Uterus (tissue), 2 donors: Measurements from ENCODE around the gene TOP3B.

Experiments used
- CTCF ChIP-seq, 4 experiments: fragments of 200-600 bp in 2 of 4; fragments of 450-650 bp in 2 of 4; sonication (generic) in 2 of 4; IDR thresholded peaks; one replicate each; pipeline ENCODE4 v1.5.1; 2016 to 2019; ENCODE audit warnings: antibody characterized with exemption in 4 of 4, mild to moderate bottlenecking in 2 of 4, moderate library complexity in 1 of 4
- POLR2A ChIP-seq, 2 donors: fragments of 450-650 bp; IDR thresholded peaks; one replicate each; pipeline ENCODE4 v1.6.1; 2016; ENCODE audit warnings: antibody characterized with exemption in 2 of 2, mild to moderate bottlenecking in 1 of 2, moderate library complexity in 1 of 2

GRCh38 chr22:21937821-21938070, 44.8 kb downstream of the TOP3B start:
- no peak for TF ChIP-seq CTCF (IDR thresholded peaks at IDR 0.05)
- TF ChIP-seq POLR2A (IDR thresholded peaks at IDR 0.05), result no peak
